D721Med (cell line): ENCODE data around the gene MSLN.
"Not testable (repeated sequence)": the region's sequence is repeated elsewhere in the genome, so short reads cannot be mapped to it uniquely, and the experiment has no call there.

Experiments
- DNase-seq: peaks from one replicate; pipeline ENCODE4 v3.0.0; 2011; ENCODE audit warnings: low spot score; ENCODE audit not compliant: insufficient read length
- FAIRE-seq: peaks from 2 replicates; lab custom pipeline; 2011; peaks lifted over from hg19 to GRCh38; lab: Jason Lieb, UNC
- TF ChIP-seq, protein P1 (sequence below): IDR thresholded peaks from 2 replicates; pipeline ENCODE4 v1.5.1; 2012; ENCODE audit warnings: mild to moderate bottlenecking, control low read depth; ENCODE audit not compliant: insufficient read depth; ENCODE audit errors: missing control alignments

Gene MSLN

DNA sequence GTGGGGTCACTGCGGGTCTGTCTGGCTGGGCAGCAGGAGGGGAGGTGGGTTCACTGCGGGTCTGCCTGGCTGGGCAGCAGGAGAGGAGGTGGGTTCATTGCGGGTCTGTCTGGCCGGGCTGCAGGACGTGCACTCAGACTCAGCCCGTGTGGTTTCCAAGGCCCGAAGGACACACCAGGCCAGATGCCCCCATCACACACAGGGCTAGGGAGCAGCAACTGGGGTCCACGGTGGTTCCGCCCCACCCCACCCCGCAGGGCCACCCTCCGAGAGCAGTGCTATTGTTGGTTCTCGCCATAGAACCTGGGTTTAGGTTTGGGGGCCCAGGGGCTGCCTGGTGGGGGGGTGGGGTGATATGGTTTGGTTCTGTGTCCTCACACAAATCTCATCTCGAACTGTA is 13.9 kb upstream of the MSLN start:
- FAIRE-seq: no peak
- TF ChIP-seq, protein P1, sequence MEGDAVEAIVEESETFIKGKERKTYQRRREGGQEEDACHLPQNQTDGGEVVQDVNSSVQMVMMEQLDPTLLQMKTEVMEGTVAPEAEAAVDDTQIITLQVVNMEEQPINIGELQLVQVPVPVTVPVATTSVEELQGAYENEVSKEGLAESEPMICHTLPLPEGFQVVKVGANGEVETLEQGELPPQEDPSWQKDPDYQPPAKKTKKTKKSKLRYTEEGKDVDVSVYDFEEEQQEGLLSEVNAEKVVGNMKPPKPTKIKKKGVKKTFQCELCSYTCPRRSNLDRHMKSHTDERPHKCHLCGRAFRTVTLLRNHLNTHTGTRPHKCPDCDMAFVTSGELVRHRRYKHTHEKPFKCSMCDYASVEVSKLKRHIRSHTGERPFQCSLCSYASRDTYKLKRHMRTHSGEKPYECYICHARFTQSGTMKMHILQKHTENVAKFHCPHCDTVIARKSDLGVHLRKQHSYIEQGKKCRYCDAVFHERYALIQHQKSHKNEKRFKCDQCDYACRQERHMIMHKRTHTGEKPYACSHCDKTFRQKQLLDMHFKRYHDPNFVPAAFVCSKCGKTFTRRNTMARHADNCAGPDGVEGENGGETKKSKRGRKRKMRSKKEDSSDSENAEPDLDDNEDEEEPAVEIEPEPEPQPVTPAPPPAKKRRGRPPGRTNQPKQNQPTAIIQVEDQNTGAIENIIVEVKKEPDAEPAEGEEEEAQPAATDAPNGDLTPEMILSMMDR: no peak
- DNase-seq: no peak

DNA sequence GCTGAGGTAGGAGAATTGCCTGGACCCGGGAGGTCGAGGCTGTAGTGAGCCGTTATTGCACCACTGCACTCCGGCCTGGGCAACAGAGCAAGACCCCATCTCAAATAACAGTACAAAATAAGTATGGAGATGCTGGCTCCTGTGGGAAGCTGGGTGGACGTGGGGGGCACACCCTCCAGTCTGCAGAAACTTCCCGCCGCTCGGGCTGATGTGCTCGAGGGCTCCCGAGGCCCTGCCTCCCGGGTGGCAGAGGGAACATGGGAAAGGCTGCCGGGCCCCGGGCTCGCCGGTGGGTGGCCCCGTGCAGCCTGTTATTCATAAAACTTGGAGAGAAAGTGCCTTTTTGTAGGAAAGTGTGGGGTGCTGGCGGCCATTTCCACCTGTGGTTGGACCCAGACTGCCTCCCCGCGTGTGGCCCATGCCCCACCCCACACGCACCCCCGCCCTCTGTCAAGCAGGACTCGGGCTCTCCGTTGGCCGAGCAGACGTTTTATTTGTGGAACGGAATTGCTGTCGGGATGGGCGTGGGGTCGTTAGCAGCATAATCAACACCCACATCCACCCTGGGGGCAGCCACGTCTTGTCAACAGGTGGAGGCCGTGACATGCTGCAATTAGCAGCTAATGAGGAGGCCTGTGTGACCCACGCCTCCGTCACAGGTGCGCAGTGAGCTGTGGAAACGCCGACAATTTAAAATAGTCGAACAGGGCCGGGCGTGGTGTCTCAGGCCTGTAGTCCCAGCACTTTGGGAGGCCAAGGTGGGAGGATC is 12.4 kb upstream of the MSLN start:
- FAIRE-seq: no peak
- DNase-seq: no peak
- TF ChIP-seq, protein P1: no peak

DNA sequence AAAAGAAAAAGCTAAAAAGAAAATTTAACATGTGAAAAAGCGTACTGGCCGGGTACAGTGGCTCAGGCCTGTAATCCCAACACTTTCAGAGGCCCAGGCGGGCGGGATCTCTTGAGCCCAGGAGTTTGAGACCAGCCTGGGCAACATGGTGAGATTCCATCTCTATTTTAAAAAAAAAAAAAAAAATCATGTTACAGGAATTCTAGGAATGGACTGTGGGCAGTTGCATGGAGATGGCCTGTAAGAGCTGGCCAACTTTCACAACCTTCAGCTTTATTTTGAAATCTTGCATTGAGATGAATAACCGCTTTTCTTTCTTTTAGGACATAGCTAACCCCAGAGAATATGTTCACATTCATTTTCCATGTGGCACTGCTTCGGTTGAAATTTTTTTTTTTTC is 11.5 kb upstream of the MSLN start:
- DNase-seq (no peak), FAIRE-seq (no peak)
- TF ChIP-seq, protein P1: no peak

DNA sequence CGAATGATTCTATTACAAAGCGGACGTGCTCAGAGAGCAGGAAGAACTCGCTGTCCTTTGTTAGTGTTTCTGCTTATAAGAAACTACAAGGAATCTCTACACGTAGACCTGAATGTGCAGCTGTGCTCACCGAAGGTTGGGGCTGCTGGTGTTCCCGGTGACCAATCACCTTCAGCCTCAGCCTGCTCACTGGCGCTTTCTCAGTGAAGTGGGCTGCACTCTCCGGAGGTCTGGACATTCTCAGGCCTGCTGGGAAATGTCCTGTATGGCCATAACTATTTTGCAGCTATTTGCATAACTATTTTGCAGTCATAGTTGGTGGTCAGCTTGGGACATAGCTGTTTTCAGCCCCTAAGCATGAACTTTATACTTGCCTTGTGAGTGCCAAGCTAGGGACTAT is 10.0 kb upstream of the MSLN start:
- TF ChIP-seq, protein P1: no peak
- DNase-seq: no peak
- FAIRE-seq: no peak

DNA sequence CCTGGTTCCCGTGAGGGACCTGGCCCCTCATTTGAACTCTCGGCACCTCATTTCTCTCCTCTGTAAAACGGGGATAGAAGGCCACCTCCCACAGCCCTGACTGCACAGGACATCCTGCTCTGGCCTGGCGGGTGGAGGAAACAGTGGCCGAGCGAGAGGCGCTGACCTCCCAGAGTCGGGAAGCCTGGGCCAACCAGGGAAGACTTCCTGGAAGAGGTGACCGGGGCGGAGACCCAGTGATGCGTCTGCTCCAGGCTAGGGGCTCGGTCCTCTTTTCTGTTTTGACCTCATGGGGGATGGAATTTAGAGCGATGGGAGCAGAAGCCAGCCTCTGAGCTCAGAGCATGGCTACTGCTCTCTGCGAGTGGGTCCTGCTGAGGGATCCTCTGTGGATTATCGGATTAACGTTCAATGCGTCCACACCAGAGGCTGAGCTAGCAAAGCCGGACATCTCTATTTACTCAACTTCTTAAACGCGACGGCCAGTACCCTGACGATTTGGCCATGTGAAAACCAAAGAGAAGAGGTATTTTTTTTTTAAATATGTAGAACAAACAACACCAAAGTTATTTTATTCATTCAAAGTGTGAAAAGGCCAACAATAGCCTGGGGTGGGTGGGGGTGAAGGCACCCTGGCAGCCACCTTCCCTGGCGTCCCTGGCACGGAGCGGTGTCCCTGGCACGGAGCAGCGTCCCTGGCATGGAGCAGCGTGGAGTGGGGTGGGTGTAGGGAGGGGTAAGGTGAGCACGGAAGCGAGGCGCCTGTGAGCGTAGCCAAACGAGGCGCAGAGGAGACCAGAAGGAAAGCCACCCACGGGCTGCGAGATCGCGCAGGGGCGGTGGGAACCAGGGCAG is 9.2 kb upstream of the MSLN start:
- FAIRE-seq (no peak), DNase-seq (peak; percentile 61)
- TF ChIP-seq, protein P1: no peak

DNA sequence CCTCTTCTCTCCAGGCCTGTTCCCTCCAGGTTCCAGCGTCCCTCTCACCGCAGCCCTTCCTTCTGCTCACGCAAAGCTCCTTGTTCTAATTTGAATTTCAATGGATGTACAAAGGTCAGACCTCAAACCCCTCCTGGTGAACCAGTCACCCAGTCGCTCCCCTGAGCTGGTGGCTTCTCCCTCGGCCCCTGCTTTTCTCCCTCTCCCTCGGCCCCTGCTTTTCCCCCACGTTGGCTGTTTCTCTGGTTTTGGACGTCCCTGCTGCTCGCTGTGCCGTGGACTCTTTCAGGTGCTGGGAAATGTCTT is 8.6 kb upstream of the MSLN start:
- TF ChIP-seq, protein P1: no peak
- no peak for FAIRE-seq
- no peak for DNase-seq

DNA sequence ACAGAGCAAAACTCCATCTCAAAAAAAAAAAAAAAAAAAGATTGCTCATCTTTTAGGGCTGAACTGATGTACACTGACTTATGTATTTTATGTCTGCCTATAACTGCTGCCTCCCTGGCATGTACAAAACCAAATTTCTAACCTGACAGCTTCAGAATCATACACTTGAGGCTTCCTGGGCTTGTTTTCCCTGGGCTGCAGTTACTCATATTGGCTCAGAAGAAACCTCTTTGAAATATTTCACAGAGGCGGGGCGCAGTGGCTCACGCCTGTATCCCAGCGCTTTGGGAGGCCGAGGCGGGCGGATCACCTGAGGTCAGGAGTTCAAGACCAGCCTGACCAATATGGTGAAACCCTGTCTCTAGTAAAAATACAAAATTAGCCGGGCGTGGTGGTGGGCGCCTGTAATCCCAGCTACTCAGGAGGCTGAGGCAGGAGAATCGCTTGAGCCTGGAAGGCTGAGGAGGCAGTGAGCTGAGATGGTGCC is 6.4 kb upstream of the MSLN start:
- FAIRE-seq, DNase-seq: not testable (repeated sequence)
